Right kidney (tissue), 1 donor: ENCODE data around the gene C1R.
"Not testable (repeated sequence)": the region's sequence is repeated elsewhere in the genome, so short reads cannot be mapped to it uniquely, and the experiment has no call there.

Experiments
- DNase-seq: peaks from one replicate; pipeline ENCODE4 v3.0.0-alpha.2; 2016

C1R gene

GRCh38 chr12:7122811-7123769 lies 30.8 kb upstream of the C1R start:
- DNase-seq: no peak

DNA sequence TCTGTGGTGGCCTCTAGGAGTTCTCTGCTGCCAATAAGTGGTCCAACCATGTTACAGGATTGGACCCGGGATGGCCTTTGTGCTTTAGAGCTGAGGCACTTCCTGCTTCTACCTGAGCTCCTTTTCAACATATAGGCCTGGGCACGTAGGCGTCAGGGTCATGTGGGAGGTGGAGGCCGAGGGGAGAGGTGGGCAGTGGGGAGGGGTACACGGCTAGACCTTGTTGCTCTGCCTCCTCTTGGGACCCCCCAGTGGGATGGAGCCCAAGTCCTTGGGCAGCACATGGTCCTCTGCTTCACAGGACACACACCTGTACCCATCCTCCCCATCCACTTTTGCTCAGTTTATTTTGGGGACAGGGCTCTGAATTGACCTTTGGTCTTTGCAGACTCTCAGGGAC lies 29.1 kb upstream of the C1R start:
- DNase-seq: no peak

DNA sequence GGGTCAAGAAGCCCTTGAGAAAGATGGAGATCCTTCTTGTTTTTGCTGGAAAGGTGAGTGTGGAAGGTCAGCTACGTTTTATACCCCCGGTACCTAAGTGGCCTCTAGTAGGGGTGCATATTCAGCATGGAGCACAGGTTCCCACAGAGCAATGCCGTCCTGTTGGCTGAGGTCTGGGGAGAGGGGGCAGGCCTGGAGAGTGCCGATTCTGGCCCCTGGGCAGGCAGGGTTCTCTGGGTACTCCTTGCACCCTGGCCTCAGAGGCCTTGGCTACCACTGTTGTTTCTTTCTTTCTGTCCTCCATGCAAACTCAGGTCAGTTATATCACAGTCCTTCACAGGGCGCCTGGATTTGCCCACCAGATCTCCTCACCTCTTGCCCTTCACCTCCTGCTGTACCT lies 27.9 kb upstream of the C1R start:
- DNase-seq: no peak

DNA sequence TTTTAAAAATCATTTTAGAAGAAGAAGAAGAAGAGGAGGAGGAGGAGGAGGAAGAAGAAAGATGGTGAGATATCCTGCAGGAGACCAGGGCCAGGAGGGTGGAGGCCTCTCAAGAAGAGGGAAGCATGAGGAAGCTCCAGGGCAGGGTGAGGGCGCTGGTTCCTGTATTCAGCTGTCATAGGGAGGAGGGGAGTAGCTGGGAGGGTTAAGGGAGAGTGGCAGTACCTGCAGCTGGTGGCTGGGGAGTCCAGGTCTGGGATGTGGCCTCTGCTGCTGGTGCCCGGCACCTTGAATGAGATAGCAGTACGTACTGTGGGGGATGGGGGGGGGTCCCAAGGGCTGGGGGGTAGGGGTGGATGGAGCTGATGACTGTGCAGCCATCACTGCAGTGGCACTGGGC lies 26.6 kb upstream of the C1R start:
- no peak for DNase-seq

- DNase-seq: no peak
These were observed 25.4 kb upstream of the C1R start for GRCh38 chr12:7117670-7118069.

DNA sequence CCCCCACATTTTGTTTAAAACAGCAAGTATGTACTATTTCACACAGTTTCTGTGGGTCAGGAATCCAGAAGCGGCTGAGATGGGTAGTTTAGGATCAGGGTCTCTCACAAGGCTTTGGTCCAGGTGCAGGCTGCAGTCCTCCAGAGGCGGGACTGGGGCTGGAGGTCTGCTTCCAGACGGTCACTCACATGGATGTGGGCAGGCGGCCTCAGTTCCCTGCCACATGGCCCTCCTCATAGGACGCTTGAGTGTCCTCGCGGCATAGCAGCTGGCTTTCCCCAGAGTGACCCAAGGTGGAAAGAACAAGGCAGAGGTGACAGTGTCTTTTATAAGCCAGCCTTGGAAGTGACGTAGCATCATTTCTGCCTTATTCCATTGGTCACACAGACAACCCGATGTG lies 24.7 kb upstream of the C1R start:
- DNase-seq: no peak

DNA sequence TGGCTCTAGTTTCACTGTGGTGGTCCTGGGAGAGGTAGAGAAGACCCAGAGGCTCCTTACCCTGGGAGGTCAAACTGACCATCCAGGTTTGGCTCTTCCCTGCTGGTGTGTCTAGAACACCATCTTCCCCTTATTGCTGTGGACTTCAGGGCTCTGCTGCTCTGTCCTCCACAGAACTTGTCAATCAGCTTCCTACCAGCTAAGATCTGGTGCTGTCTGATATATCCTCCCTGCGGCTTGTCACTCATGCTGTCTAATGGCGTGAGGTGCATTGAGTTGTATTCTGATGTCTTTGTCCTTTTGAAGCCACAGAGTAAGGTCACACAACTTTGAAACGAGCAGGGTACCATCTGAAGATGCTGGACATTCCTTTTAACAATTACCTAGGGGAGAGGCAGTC lies 24.0 kb upstream of the C1R start:
- DNase-seq: no peak

- DNase-seq: no peak
These were observed 22.6 kb upstream of the C1R start for GRCh38 chr12:7114851-7115250.

GRCh38 chr12:7114008-7114407 lies 21.8 kb upstream of the C1R start:
- no peak for DNase-seq

GRCh38 chr12:7113389-7113871 lies 21.2 kb upstream of the C1R start:
- no peak for DNase-seq

- no peak for DNase-seq
These were observed 19.8 kb upstream of the C1R start for GRCh38 chr12:7112041-7112440.

DNA sequence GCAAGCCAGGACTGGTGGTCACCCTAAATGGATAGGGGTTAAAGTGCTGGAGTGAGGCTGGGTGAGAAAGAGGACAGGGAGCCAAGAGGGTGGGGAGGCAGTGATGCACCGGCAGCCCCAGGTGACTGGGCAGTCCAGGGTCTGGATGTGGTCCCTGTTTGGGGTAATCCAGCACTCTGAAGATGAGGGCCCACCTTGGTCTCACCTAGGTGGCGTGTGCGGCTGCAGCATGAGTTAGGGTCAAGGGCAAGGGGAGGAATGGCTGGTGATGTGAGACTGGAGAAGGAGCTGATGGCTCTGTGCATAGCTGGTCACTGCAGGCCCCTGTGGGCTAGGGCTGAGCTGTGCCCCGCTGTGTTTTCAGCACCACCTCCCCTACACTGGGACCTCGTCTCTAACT lies 18.4 kb upstream of the C1R start:
- no peak for DNase-seq

GRCh38 chr12:7109572-7109920 lies 17.3 kb upstream of the C1R start:
- DNase-seq: no peak

DNA sequence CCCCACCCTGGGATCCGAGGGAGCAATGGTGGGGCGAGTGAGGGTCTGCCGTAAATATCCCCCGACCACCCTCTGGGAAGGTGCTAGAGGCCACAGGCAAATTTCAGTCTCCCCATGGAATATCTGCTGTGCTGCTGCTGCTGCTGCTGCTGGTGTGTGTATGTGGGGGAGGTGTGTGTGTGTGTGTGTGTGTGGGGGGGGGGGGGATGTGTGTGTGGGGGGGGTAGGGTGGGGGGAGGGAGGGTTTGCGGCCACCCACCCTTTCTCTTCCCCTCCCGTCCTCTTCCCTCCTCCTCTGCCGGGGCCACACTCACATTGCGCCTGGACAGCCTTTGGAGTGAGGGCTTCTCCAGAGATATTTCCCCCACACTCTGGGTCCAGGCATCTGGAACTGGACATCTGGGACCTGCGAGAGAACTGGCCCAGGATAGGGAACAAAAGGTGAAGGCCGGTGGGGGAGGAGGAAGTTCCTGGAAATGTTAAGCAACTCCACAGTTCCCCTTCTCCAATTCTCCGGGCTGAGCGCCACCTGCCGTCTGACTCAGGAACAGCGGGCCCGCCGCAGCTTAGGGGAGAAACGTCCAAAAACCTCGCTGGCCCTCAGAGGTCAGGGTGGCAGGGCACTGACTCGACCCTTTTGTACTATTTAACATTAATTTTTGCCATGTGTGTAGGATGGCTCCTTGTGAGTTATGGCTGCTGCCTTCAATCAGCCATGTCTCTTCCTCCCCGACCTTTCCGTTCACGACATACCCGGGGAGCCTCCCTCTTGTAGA lies 16.7 kb upstream of the C1R start, which contains the start of gene C1RL:
C1RL (minus strand) TSS at position 419 of the 776 bp plus-strand sequence; CDS start at position 385, 34 bp downstream.
- peak; percentile 91 for DNase-seq

- peak; percentile 83 for DNase-seq
These were observed 16.0 kb upstream of the C1R start for GRCh38 chr12:7108003-7108795.

DNA sequence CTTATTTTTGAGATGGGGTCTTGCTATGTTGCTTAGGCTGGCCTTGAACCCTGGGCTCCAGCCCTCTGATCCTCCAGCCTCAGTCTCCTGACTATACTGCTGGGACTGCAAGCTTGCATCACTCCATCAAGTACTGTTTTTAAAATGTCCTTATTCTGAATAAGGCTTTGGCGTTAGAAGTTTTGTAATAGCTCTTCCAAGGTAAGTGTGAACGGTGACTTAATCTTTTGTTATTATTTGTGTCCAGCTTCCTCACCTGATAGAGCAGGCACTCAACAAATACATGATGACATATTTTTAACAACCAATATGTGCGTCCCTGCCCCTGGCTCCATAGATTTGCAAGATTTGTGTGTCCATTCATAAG lies 15.4 kb upstream of the C1R start:
- no peak for DNase-seq

DNA sequence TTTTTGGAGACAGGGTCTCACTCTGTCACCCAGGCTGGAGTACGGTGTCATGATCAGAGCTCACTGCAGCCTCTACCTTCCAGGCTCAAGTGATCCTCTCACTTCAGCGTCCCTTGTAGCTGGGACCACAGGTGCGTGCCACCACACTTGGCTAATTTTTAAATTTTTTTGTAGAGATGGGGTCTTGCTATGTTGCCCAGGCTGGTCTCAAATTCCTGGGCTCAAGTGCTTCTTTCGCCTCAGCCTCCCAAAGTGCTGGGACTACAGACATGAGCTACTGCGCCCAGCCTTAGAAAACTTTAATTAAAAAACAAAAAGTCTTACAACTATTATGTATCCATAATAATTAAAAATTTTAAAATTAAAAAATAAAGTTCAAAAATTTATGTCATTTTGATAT lies 14.9 kb upstream of the C1R start:
- DNase-seq: not testable (repeated sequence)

DNA sequence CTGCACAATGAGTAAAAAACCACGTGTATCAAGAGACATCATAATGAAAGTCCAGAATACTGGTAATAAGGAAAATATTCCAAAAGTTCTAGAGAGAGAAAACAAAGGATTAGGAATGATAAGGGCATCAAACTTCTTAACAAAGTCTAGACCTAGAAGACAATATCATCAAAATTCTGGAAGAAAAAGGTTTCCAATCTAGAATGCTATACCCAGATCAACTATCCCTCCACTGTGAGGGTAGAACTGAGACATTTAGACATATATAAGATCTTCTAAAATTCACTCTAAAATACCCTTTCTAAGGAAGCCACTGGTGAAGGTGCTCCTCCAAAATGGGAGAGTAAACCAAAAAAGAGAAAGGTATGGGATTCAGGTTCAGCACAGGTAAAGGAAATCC lies 13.8 kb upstream of the C1R start:
- no peak for DNase-seq

DNA sequence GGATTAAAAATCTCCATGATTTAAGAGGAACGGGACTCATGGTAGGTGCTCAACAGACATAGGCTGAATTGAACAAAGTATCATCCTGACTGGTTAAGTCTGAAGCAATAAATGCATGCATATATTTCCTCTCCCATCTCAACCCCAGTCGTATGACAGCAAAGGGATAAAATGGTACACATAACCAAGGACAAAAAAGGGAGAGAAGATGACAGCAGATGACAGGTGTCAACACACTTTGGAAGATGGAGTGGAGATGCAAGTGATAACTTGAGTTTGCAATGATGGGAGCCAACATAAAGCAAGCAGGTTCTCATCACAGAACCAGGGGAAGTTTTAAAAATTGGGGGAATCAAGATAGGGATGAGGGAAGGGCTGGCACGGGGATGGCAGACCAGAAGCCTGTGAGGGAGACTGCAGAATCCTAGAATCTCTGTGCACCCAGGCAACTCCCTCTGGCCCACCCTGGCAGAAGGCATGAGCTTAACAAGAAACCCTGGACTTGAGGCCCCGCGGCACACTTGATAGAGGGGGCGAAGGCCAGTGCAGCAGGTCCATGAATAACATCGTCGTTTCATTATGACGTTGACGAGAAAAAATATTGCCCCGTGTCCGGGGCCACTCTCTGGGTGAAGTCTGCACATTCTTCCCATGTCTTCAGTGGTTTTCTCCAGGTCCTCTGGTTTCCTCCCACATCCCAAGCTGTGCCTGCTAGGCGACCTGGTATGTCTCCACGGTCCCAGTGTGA lies 11.8 kb upstream of the C1R start:
- DNase-seq: no peak

DNA sequence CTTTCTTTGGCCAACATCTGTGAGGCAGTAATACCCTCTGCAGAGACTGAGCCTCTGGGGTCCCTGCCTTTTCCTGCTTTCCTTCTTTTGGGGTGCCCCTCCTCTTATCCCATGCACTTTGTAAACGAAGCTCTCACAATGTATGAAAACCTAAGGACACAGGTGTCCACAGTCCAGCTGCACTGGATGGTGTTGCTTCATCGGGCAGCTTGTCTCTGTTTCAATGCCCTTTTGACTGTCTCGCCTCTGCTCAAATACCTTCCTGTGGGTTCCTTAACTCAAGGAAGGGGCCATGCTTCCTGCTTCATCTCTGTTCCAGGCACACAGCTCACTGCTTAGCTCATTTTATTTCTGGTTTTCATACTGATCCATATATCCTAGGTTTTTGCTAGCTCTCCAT lies 10.3 kb upstream of the C1R start:
- no peak for DNase-seq

DNA sequence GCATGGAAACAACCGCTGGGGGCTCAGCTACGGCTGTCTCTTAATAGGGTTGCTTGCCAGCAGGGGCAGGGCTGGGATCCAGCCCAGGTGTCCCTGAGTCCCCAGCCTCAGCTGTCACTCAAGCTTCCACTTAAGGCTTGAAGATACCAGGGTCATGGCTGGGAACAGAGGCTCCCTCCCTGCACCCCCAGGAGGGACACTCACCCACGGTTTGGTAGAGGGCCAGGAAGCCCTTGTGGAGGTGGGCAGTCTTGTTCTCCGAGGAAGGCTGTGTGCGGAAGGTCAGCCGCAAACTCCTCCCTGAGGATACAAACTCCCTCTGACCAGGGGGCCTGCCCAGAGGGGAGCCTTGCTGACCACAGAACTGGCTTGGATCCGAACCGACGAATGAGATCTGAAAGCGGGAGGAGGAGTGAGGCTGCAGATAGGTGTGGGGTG lies 9.5 kb upstream of the C1R start:
- DNase-seq: no peak
